Measurements from ENCODE around the gene TREM1. TPM values are rescaled to one million over a fixed set of nuclear protein-coding genes. Genes with fewer than 3 reads are reported as not detected.

Gene TREM1
- total RNA-seq, 1 donor from 2014 or later = not detected

- no peaks in the 10 kb centered on the region for H3K9me3 Mint-ChIP-seq
- intact Hi-C loops (cut with micrococcal nuclease) = no loop called here
- DNase-seq (ENCODE audit: low spot score) = no peak
- peaks cover 10% of the 10 kb centered on the region for H3K4me1 Mint-ChIP-seq (ENCODE audit: low read depth)
- peaks cover 4% of the 10 kb centered on the region for H3K36me3 Mint-ChIP-seq (ENCODE audit: low read depth)
- H3K27me3 Mint-ChIP-seq (ENCODE audit: insufficient read depth) = peaks cover 14% of the 10 kb centered on the region
- H3K4me3 Mint-ChIP-seq = no peak overlapping the region
- H3K27ac Mint-ChIP-seq = no peak overlapping the region
These were observed 1.7 kb upstream of the TREM1 start for GRCh38 chr6:41288030-41288753.

GRCh38 chr6:41284726-41285125 is 1.8 kb downstream of the TREM1 start:
- H3K36me3 Mint-ChIP-seq (ENCODE audit: low read depth) = peaks cover 6% of the 10 kb centered on the region

GRCh38 chr6:41283600-41283999 is 2.9 kb downstream of the TREM1 start:
- Mint-ChIP-seq H3K9me3 (peaks cover 6% of the 10 kb centered on the region), H3K27me3 (ENCODE audit: insufficient read depth) (peaks cover 22% of the 10 kb centered on the region), H3K4me3 (no peak overlapping the region), H3K27ac (no peak overlapping the region), H3K4me1 (ENCODE audit: low read depth) (peaks cover 20% of the 10 kb centered on the region), H3K36me3 (ENCODE audit: low read depth) (peaks cover 6% of the 10 kb centered on the region)
- DNase-seq (ENCODE audit: low spot score) = no peak
- intact Hi-C loops (cut with micrococcal nuclease) = no loop called here

More at GRCh38 chr6:41284726-41285125, 1.8 kb downstream of the TREM1 start:
- H3K4me3 Mint-ChIP-seq = no peak overlapping the region
- DNase-seq (ENCODE audit: low spot score) = no peak
- no peak overlapping the region for H3K27ac Mint-ChIP-seq
- peaks cover 20% of the 10 kb centered on the region for H3K27me3 Mint-ChIP-seq (ENCODE audit: insufficient read depth)
- intact Hi-C loops (cut with micrococcal nuclease) = no loop called here
- peaks cover 10% of the 10 kb centered on the region for H3K4me1 Mint-ChIP-seq (ENCODE audit: low read depth)
- peaks cover 6% of the 10 kb centered on the region for H3K9me3 Mint-ChIP-seq

- intact Hi-C loops (cut with micrococcal nuclease) = no loop called here
- Mint-ChIP-seq H3K27ac (no peak overlapping the region), H3K9me3 (peaks cover 6% of the 10 kb centered on the region), H3K4me1 (ENCODE audit: low read depth) (peaks cover 14% of the 10 kb centered on the region), H3K27me3 (ENCODE audit: insufficient read depth) (peaks cover 21% of the 10 kb centered on the region), H3K4me3 (no peak overlapping the region), H3K36me3 (ENCODE audit: low read depth) (peaks cover 2% of the 10 kb centered on the region)
- no peak for DNase-seq (ENCODE audit: low spot score)
These were observed 6.0 kb downstream of the TREM1 start for GRCh38 chr6:41280381-41281057.

- intact Hi-C loops (cut with micrococcal nuclease) = loop anchor here (1.0 kb wide), 1 partner anchor 39 kb away; no protein-coding TSS in a partner anchor
- H3K27me3 Mint-ChIP-seq (ENCODE audit: insufficient read depth) = peaks cover 19% of the 10 kb centered on the region
- peaks cover 13% of the 10 kb centered on the region for H3K4me1 Mint-ChIP-seq (ENCODE audit: low read depth)
- H3K4me3 Mint-ChIP-seq = no peak overlapping the region
- no peak overlapping the region for H3K27ac Mint-ChIP-seq
- H3K36me3 Mint-ChIP-seq (ENCODE audit: low read depth) = peaks cover 2% of the 10 kb centered on the region
- peak; percentile 45 for DNase-seq (ENCODE audit: low spot score)
- H3K9me3 Mint-ChIP-seq = peaks cover 6% of the 10 kb centered on the region
These were observed 7.6 kb downstream of the TREM1 start for GRCh38 chr6:41278699-41279405.

- Mint-ChIP-seq H3K4me1 (ENCODE audit: low read depth) (peaks cover 10% of the 10 kb centered on the region), H3K27ac (no peak overlapping the region), H3K27me3 (ENCODE audit: insufficient read depth) (peaks cover 15% of the 10 kb centered on the region), H3K9me3 (peaks cover 2% of the 10 kb centered on the region), H3K4me3 (no peak overlapping the region), H3K36me3 (ENCODE audit: low read depth) (no peaks in the 10 kb centered on the region)
- no peak for DNase-seq (ENCODE audit: low spot score)
- intact Hi-C loops (cut with micrococcal nuclease) = no loop called here
These were observed 8.9 kb downstream of the TREM1 start for GRCh38 chr6:41277605-41278004.

- H3K4me1 Mint-ChIP-seq (ENCODE audit: low read depth) = peaks cover 19% of the 10 kb centered on the region
- peaks cover 1% of the 10 kb centered on the region for H3K36me3 Mint-ChIP-seq (ENCODE audit: low read depth)
- intact Hi-C loops (cut with micrococcal nuclease) = no loop called here
- H3K4me3 Mint-ChIP-seq = no peak overlapping the region
- no peaks in the 10 kb centered on the region for H3K9me3 Mint-ChIP-seq
- H3K27me3 Mint-ChIP-seq (ENCODE audit: insufficient read depth) = peaks cover 13% of the 10 kb centered on the region
- H3K27ac Mint-ChIP-seq = no peak overlapping the region
- DNase-seq (ENCODE audit: low spot score) = no peak
These were observed 11.0 kb downstream of the TREM1 start for GRCh38 chr6:41275489-41275888.

- H3K9me3 Mint-ChIP-seq = no peaks in the 10 kb centered on the region
- peaks cover 16% of the 10 kb centered on the region for H3K4me1 Mint-ChIP-seq (ENCODE audit: low read depth)
- peaks cover 1% of the 10 kb centered on the region for H3K36me3 Mint-ChIP-seq (ENCODE audit: low read depth)
- intact Hi-C loops (cut with micrococcal nuclease) = no loop called here
- no peak overlapping the region for H3K27ac Mint-ChIP-seq
- no peak overlapping the region for H3K4me3 Mint-ChIP-seq
- no peak for DNase-seq (ENCODE audit: low spot score)
- peaks cover 13% of the 10 kb centered on the region for H3K27me3 Mint-ChIP-seq (ENCODE audit: insufficient read depth)
These were observed 12.2 kb downstream of the TREM1 start for GRCh38 chr6:41274256-41274655.

- H3K9me3 Mint-ChIP-seq = no peaks in the 10 kb centered on the region
- no peak for DNase-seq (ENCODE audit: low spot score)
- H3K27me3 Mint-ChIP-seq (ENCODE audit: insufficient read depth) = peaks cover 10% of the 10 kb centered on the region
- peaks cover 1% of the 10 kb centered on the region for H3K36me3 Mint-ChIP-seq (ENCODE audit: low read depth)
- no peak overlapping the region for H3K4me3 Mint-ChIP-seq
- no peak overlapping the region for H3K27ac Mint-ChIP-seq
- peaks cover 11% of the 10 kb centered on the region for H3K4me1 Mint-ChIP-seq (ENCODE audit: low read depth)
- intact Hi-C loops (cut with micrococcal nuclease) = no loop called here
These were observed 12.8 kb downstream of the TREM1 start for GRCh38 chr6:41273714-41274113.

GRCh38 chr6:41272591-41273240 is 13.8 kb downstream of the TREM1 start:
- H3K27me3 Mint-ChIP-seq (ENCODE audit: insufficient read depth) = peaks cover 9% of the 10 kb centered on the region
- no peak for DNase-seq (ENCODE audit: low spot score)

GRCh38 chr6:41271901-41272395 is 14.5 kb downstream of the TREM1 start:
- intact Hi-C loops (cut with micrococcal nuclease) = no loop called here
- H3K27me3 Mint-ChIP-seq (ENCODE audit: insufficient read depth) = peaks cover 8% of the 10 kb centered on the region
- DNase-seq (ENCODE audit: low spot score) = no peak
- no peaks in the 10 kb centered on the region for H3K9me3 Mint-ChIP-seq
- H3K4me1 Mint-ChIP-seq (ENCODE audit: low read depth) = peaks cover 10% of the 10 kb centered on the region
- peaks cover 1% of the 10 kb centered on the region for H3K36me3 Mint-ChIP-seq (ENCODE audit: low read depth)
- peak overlapping the region; percentile 41 for H3K27ac Mint-ChIP-seq
- no peak overlapping the region for H3K4me3 Mint-ChIP-seq

More at GRCh38 chr6:41272591-41273240, 13.8 kb downstream of the TREM1 start:
- H3K9me3 Mint-ChIP-seq = no peaks in the 10 kb centered on the region
- H3K36me3 Mint-ChIP-seq (ENCODE audit: low read depth) = peaks cover 1% of the 10 kb centered on the region
- H3K27ac Mint-ChIP-seq = no peak overlapping the region
- H3K4me1 Mint-ChIP-seq (ENCODE audit: low read depth) = peaks cover 10% of the 10 kb centered on the region
- no peak overlapping the region for H3K4me3 Mint-ChIP-seq
- intact Hi-C loops (cut with micrococcal nuclease) = no loop called here

GRCh38 chr6:41269716-41270115 is 16.8 kb downstream of the TREM1 start:
- no peak overlapping the region for H3K4me3 Mint-ChIP-seq
- peaks cover 2% of the 10 kb centered on the region for H3K27me3 Mint-ChIP-seq (ENCODE audit: insufficient read depth)
- H3K27ac Mint-ChIP-seq = no peak overlapping the region
- H3K4me1 Mint-ChIP-seq (ENCODE audit: low read depth) = peaks cover 10% of the 10 kb centered on the region
- no peak for DNase-seq (ENCODE audit: low spot score)
- intact Hi-C loops (cut with micrococcal nuclease) = no loop called here
- H3K9me3 Mint-ChIP-seq = no peaks in the 10 kb centered on the region
- H3K36me3 Mint-ChIP-seq (ENCODE audit: low read depth) = peaks cover 1% of the 10 kb centered on the region

All from activated T-helper 1 cell treated with anti-CD3 and anti-CD28 coated beads, Interleukin-12 subunit alpha, Interleukin-12 subunit beta, Interleukin-2, Interleukin-4 antibody, amounts not matched to agents 30 ng/mL and 10 ng/mL and 1 ng/mL, durations not matched to agents 14 hours and 24 hours and 36 hours (primary cell).